Measurements from ENCODE around the gene HECTD1. TPM values are rescaled to one million over a fixed set of nuclear protein-coding genes. Genes with fewer than 3 reads are reported as not detected.

Gene HECTD1
- total RNA-seq, 4 donors from 2014 or later, result 222 to 294 (median 244) TPM

GRCh38 chr14:31169877-31170276, 37.7 kb downstream of the HECTD1 start:
- TF ChIP-seq CTCF (IDR thresholded peaks at IDR 0.05; ENCODE audit: low read depth), result no peak

- no peak for TF ChIP-seq CTCF (IDR thresholded peaks at IDR 0.05; ENCODE audit: low read depth)
Measured at GRCh38 chr14:31167032-31167431, 40.6 kb downstream of the HECTD1 start.

GRCh38 chr14:31166271-31166561, 41.4 kb downstream of the HECTD1 start:
- TF ChIP-seq CTCF (IDR thresholded peaks at IDR 0.05; ENCODE audit: low read depth), result no peak

GRCh38 chr14:31164115-31164514, 43.5 kb downstream of the HECTD1 start:
- TF ChIP-seq CTCF (IDR thresholded peaks at IDR 0.05; ENCODE audit: low read depth), result no peak

GRCh38 chr14:31162910-31163649, 44.5 kb downstream of the HECTD1 start:
- no peak for TF ChIP-seq CTCF (IDR thresholded peaks at IDR 0.05; ENCODE audit: low read depth)

- TF ChIP-seq CTCF (IDR thresholded peaks at IDR 0.05; ENCODE audit: low read depth), result no peak
Measured at GRCh38 chr14:31161274-31161673, 46.3 kb downstream of the HECTD1 start.

GRCh38 chr14:31159682-31160296, 47.8 kb downstream of the HECTD1 start:
- TF ChIP-seq CTCF (IDR thresholded peaks at IDR 0.05; ENCODE audit: low read depth), result no peak

Data from subcutaneous adipose tissue (tissue), 4 donors.